ENCODE results near the gene REG4.

Gene REG4

GRCh38 chr1:119779869-119780356 lies 31.3 kb downstream of the REG4 start (continued):
- no peak for TF ChIP-seq ZNF70 (CRISPR knock-in tag; IDR thresholded peaks at IDR 0.05)
- no peak for TF ChIP-seq TCF4 (CRISPR knock-in tag; IDR thresholded peaks at IDR 0.05; ENCODE audit: borderline replicate concordance)

- no peak for ATAC-seq
- no peak for TF ChIP-seq ESRRG (CRISPR knock-in tag; IDR thresholded peaks at IDR 0.05)
- TF ChIP-seq PATZ1 (CRISPR knock-in tag; IDR thresholded peaks at IDR 0.05; ENCODE audit: borderline replicate concordance) = no peak
- TF ChIP-seq BACH2 (CRISPR knock-in tag; IDR thresholded peaks at IDR 0.05; ENCODE audit: borderline replicate concordance) = no peak
These were observed 32.2 kb downstream of the REG4 start for GRCh38 chr1:119778886-119779560.

- no peak for ATAC-seq
- TF ChIP-seq SNAI2 (CRISPR knock-in tag; IDR thresholded peaks at IDR 0.05) = no peak
- no peak for TF ChIP-seq POU6F1 (CRISPR knock-in tag; IDR thresholded peaks at IDR 0.05; ENCODE audit: borderline replicate concordance, low read depth)
- TF ChIP-seq TOX (CRISPR knock-in tag; IDR thresholded peaks at IDR 0.05; ENCODE audit: borderline replicate concordance) = no peak
- no peak for TF ChIP-seq ZNF565 (CRISPR knock-in tag; conservative IDR thresholded peaks at IDR 0.05; ENCODE audit: low read depth)
- TF ChIP-seq ESRRG (CRISPR knock-in tag; IDR thresholded peaks at IDR 0.05) = no peak
- TF ChIP-seq CSRNP3 (CRISPR knock-in tag; IDR thresholded peaks at IDR 0.05) = no peak
- no peak for TF ChIP-seq ARNTL (CRISPR knock-in tag; IDR thresholded peaks at IDR 0.05; ENCODE audit: borderline replicate concordance, low read depth)
- no peak for TF ChIP-seq PPARA (CRISPR knock-in tag; IDR thresholded peaks at IDR 0.05; ENCODE audit: borderline replicate concordance)
- TF ChIP-seq ZFP30 (CRISPR knock-in tag; IDR thresholded peaks at IDR 0.05) = no peak
- TF ChIP-seq ZFP3 (CRISPR knock-in tag; IDR thresholded peaks at IDR 0.05) = no peak
These were observed 32.9 kb downstream of the REG4 start for GRCh38 chr1:119778359-119778758.

- TF ChIP-seq RARB (CRISPR knock-in tag; IDR thresholded peaks at IDR 0.05) (no peak), PATZ1 (CRISPR knock-in tag; IDR thresholded peaks at IDR 0.05; ENCODE audit: borderline replicate concordance) (no peak)
- no peak for ATAC-seq
These were observed 36.3 kb downstream of the REG4 start for GRCh38 chr1:119774746-119775490.

GRCh38 chr1:119773711-119774241 lies 37.5 kb downstream of the REG4 start:
- no peak for ATAC-seq
- TF ChIP-seq ARNTL (CRISPR knock-in tag; IDR thresholded peaks at IDR 0.05; ENCODE audit: borderline replicate concordance, low read depth) (no peak), OSR1 (CRISPR knock-in tag; IDR thresholded peaks at IDR 0.05) (no peak), CSDC2 (CRISPR knock-in tag; IDR thresholded peaks at IDR 0.05) (no peak), ISL1 (CRISPR knock-in tag; IDR thresholded peaks at IDR 0.05) (no peak), CSRNP3 (CRISPR knock-in tag; IDR thresholded peaks at IDR 0.05) (no peak), CREB5 (CRISPR knock-in tag; IDR thresholded peaks at IDR 0.05; ENCODE audit: low read depth) (no peak), POU6F1 (CRISPR knock-in tag; IDR thresholded peaks at IDR 0.05; ENCODE audit: borderline replicate concordance, low read depth) (no peak), RARB (CRISPR knock-in tag; IDR thresholded peaks at IDR 0.05) (no peak)
